GM21515 (cell line): Measurements from ENCODE around the gene RAPGEF4.
A peak's percentile ranks its signal among the peaks of the same experiment; 100 is the strongest.

ENCODE experiments used
- ATAC-seq: cut with Tn5 transposase; IDR thresholded peaks from one replicate; pipeline ENCODE4 v1.9.1; 2021; ENCODE audit not compliant: unreplicated experiment

The RAPGEF4 gene

GRCh38 chr2:173053043-173053699 lies 317.5 kb downstream of the RAPGEF4 start:
- no peak for ATAC-seq

- ATAC-seq, result no peak
These were observed 318.8 kb downstream of the RAPGEF4 start for GRCh38 chr2:173054466-173054865.

GRCh38 chr2:173056705-173057364 lies 321.2 kb downstream of the RAPGEF4 start:
- ATAC-seq, result no peak

- no peak for ATAC-seq
These were observed 322.5 kb downstream of the RAPGEF4 start for GRCh38 chr2:173058097-173058496.

GRCh38 chr2:173058673-173059072 lies 323.0 kb downstream of the RAPGEF4 start:
- no peak for ATAC-seq

- ATAC-seq, result no peak
These were observed 323.6 kb downstream of the RAPGEF4 start for GRCh38 chr2:173059292-173059691.

GRCh38 chr2:173059971-173060461 lies 324.4 kb downstream of the RAPGEF4 start:
- no peak for ATAC-seq

- no peak for ATAC-seq
These were observed 327.2 kb downstream of the RAPGEF4 start for GRCh38 chr2:173062801-173063200.

GRCh38 chr2:173064151-173064805 lies 328.6 kb downstream of the RAPGEF4 start:
- no peak for ATAC-seq

- no peak for ATAC-seq
These were observed 331.4 kb downstream of the RAPGEF4 start for GRCh38 chr2:173066887-173067676.

GRCh38 chr2:173075056-173075780 lies 339.6 kb downstream of the RAPGEF4 start:
- ATAC-seq, result no peak

- ATAC-seq, result peak; percentile 67
These were observed 340.3 kb downstream of the RAPGEF4 start, which contains the start of gene MAP3K20 for GRCh38 chr2:173075781-173076580. Gene MAP3K20 (plus strand): TSS chr2:173075846. CDS start chr2:173091032, 15,186 bp downstream.

- ATAC-seq, result peak; percentile 26
These were observed 341.1 kb downstream of the RAPGEF4 start for GRCh38 chr2:173076581-173077345.

- no peak for ATAC-seq
These were observed 342.0 kb downstream of the RAPGEF4 start for GRCh38 chr2:173077506-173078177.

GRCh38 chr2:173079141-173079540 lies 343.5 kb downstream of the RAPGEF4 start:
- ATAC-seq, result no peak

GRCh38 chr2:173079973-173080860 lies 344.6 kb downstream of the RAPGEF4 start:
- no peak for ATAC-seq

- ATAC-seq, result no peak
These were observed 351.0 kb downstream of the RAPGEF4 start for GRCh38 chr2:173086518-173087213.
